HEK293T (cell line): ENCODE data around the gene WBP1L.
"Not testable (repeated sequence)": the region's sequence is repeated elsewhere in the genome, so short reads cannot be mapped to it uniquely, and the experiment has no call there.

Experiments used
- CTCF ChIA-PET: fragments of 350-600 bp; formaldehyde crosslinking; extraction: SDS; loops from one replicate; lab custom pipeline; 2021; ENCODE audit warnings: antibody characterized with exemption, inconsistent platforms; lab: Yijun Ruan, JAX
- POLR2A ChIA-PET: fragments of 350-600 bp; formaldehyde crosslinking; extraction: SDS; loops from one replicate; lab custom pipeline; 2020; ENCODE audit warnings: antibody characterized with exemption, inconsistent platforms; lab: Yijun Ruan, JAX
- DNase-seq: peaks from one replicate; pipeline ENCODE4 v3.0.0; 2012; ENCODE audit warnings: mixed read lengths; ENCODE audit errors: extremely low spot score
- ARNT ChIP-seq: fragments of 450-650 bp; IDR thresholded peaks from 2 replicates; pipeline ENCODE4 v1.6.1; 2017; ENCODE audit warnings: mild to moderate bottlenecking
- BHLHE40 ChIP-seq: fragments of 450-650 bp; IDR thresholded peaks from 2 replicates; pipeline ENCODE4 v1.6.1; 2016; ENCODE audit warnings: mild to moderate bottlenecking, moderate library complexity, borderline replicate concordance
- CTBP1 ChIP-seq: fragments of 450-650 bp; IDR thresholded peaks from 2 replicates; pipeline ENCODE4 v1.6.1; 2016; ENCODE audit warnings: borderline replicate concordance
- ELF4 ChIP-seq: fragments of 450-650 bp; IDR thresholded peaks from 2 replicates; pipeline ENCODE4 v1.6.1; 2017; ENCODE audit warnings: antibody characterized with exemption
- FOXA1 ChIP-seq: fragments of 450-650 bp; IDR thresholded peaks from 2 replicates; pipeline ENCODE4 v1.6.1; 2016; ENCODE audit warnings: mild to moderate bottlenecking
- FOXK2 ChIP-seq: fragments of 450-650 bp; IDR thresholded peaks from 2 replicates; pipeline ENCODE4 v1.6.1; 2016; ENCODE audit warnings: mild to moderate bottlenecking
- FOXM1 ChIP-seq: fragments of 450-650 bp; IDR thresholded peaks from 2 replicates; pipeline ENCODE4 v1.6.1; 2017; ENCODE audit warnings: mild to moderate bottlenecking, borderline replicate concordance
- HDGF ChIP-seq: fragments of 450-650 bp; IDR thresholded peaks from 2 replicates; pipeline ENCODE4 v1.6.1; 2017; ENCODE audit warnings: antibody characterized with exemption, borderline replicate concordance
- L3MBTL2 ChIP-seq: fragments of 450-650 bp; conservative IDR thresholded peaks from 2 replicates; pipeline ENCODE4 v1.6.1; 2016; ENCODE audit warnings: mild to moderate bottlenecking
- LEF1 ChIP-seq: fragments of 450-650 bp; IDR thresholded peaks from 2 replicates; pipeline ENCODE4 v1.6.1; 2017; ENCODE audit warnings: mild to moderate bottlenecking, borderline replicate concordance
- NFRKB ChIP-seq: fragments of 450-650 bp; IDR thresholded peaks from 2 replicates; pipeline ENCODE4 v1.6.1; 2016; ENCODE audit warnings: mild to moderate bottlenecking, moderate library complexity
- SP1 ChIP-seq: fragments of 450-650 bp; IDR thresholded peaks from 2 replicates; pipeline ENCODE4 v1.6.1; 2017
- SUZ12 ChIP-seq: fragments of 450-650 bp; IDR thresholded peaks from 2 replicates; pipeline ENCODE4 v1.6.1; 2016; ENCODE audit warnings: mild to moderate bottlenecking
- TARDBP ChIP-seq: fragments of 450-650 bp; IDR thresholded peaks from 2 replicates; pipeline ENCODE4 v1.6.1; 2016
- ZNF384 ChIP-seq: fragments of 450-650 bp; IDR thresholded peaks from 2 replicates; pipeline ENCODE4 v1.6.1; 2016
- TF ChIP-seq, protein P1 (sequence below): fragments of 450-650 bp; IDR thresholded peaks from 2 replicates; pipeline ENCODE4 v1.6.1; 2016

The WBP1L gene

DNA sequence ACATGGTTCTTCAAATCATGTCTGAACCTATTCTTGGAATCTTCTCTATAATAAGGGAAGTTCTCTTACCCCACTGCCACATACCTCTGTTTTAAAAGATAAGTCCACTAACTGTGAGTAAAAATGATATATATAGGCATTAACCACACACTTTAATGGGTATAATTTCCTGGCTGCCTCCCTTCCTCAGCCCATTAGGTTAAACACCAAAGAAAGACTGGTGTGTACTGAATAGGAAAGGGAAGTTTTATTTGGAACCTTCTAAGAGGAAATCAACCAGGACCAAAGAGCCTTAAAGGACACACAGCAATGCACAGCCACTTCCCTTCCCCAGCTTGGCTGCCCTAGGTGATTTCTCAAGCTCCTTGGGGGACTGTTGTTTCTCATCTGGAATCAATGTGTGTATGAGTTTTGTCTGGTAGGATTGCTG lies 5.0 kb upstream of the WBP1L start:
- ChIA-PET CTCF (no interaction called here), POLR2A (interaction anchor here (0.9 kb wide), 1 partner anchor 59 kb away, joined by 3 read pairs; no protein-coding TSS in a partner anchor)
- no peak for DNase-seq
- TF ChIP-seq TARDBP = no peak
- TF ChIP-seq ARNT = no peak
- TF ChIP-seq NFRKB = no peak
- TF ChIP-seq FOXA1 = no peak
- no peak for TF ChIP-seq HDGF
- no peak for TF ChIP-seq ELF4
- no peak for TF ChIP-seq SP1
- TF ChIP-seq, protein P1, sequence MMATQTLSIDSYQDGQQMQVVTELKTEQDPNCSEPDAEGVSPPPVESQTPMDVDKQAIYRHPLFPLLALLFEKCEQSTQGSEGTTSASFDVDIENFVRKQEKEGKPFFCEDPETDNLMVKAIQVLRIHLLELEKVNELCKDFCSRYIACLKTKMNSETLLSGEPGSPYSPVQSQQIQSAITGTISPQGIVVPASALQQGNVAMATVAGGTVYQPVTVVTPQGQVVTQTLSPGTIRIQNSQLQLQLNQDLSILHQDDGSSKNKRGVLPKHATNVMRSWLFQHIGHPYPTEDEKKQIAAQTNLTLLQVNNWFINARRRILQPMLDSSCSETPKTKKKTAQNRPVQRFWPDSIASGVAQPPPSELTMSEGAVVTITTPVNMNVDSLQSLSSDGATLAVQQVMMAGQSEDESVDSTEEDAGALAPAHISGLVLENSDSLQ = no peak
- no peak for TF ChIP-seq LEF1
- no peak for TF ChIP-seq FOXM1
- TF ChIP-seq SUZ12 = no peak

DNA sequence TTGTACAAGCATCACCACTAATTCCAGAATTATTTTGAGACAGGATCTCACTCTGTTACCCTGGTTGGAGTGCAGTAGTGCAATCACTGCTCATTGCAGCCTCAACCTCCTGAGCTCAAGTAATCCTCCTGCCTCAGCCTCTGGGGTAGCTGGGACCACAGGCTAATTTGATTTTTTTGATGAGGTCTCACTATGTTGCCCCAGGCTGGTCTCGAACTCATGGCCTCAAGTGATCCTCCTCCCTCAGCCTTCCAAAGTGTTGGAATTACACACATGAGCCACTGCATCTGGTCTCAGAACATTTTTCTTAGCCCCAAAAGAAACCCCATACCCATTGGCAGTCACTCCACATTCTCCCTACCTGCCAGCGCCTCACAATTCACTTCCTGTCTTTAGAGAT lies 3.5 kb upstream of the WBP1L start:
- POLR2A ChIA-PET = no interaction called here
- CTCF ChIA-PET = no interaction called here
- DNase-seq = no peak
- TF ChIP-seq BHLHE40 (no peak), FOXA1 (no peak), L3MBTL2 (no peak), FOXM1 (no peak), HDGF (no peak), TARDBP (no peak), ZNF384 (no peak), ARNT (no peak), SUZ12 (no peak), CTBP1 (no peak), SP1 (no peak), FOXK2 (no peak), LEF1 (no peak)
- TF ChIP-seq, protein P1 = no peak

DNA sequence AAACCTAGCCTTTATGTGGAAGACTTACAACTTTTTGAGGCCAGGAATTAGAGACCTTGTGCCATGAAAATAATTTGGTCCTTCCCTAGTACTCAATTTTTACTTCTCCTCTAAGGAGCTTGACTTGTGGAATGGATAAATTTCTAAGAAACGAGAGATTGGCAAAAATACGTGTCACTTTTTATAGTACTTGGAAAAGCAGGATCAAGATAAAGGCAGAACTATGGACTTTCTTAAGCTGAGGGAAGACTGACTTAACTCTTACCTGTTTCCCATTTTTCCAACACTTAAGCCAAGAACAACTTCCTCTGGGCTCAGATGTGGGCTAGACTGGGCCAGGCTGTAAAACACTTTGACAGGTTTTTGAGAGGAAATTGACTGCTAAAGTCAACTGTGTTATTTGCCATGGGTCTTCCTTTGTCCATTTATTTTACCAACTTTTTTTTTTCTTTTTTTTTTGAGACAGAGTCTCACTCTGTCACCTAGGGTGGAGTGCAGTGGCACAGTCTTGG lies 2.0 kb upstream of the WBP1L start:
- DNase-seq = no peak
- POLR2A ChIA-PET = interaction anchor here (1.1 to 1.3 kb wide), 2 partner anchors 28 kb away, joined by 3 to 5 read pairs; partner anchors contain the start of genes ARL3 and SFXN2
- CTCF ChIA-PET = no interaction called here
- TF ChIP-seq HDGF (no peak), ARNT (no peak), BHLHE40 (no peak), FOXM1 (no peak), ZNF384 (no peak), NFRKB (no peak), FOXA1 (no peak), SP1 (no peak), LEF1 (no peak), SUZ12 (no peak)
- TF ChIP-seq, protein P1 = no peak

DNA sequence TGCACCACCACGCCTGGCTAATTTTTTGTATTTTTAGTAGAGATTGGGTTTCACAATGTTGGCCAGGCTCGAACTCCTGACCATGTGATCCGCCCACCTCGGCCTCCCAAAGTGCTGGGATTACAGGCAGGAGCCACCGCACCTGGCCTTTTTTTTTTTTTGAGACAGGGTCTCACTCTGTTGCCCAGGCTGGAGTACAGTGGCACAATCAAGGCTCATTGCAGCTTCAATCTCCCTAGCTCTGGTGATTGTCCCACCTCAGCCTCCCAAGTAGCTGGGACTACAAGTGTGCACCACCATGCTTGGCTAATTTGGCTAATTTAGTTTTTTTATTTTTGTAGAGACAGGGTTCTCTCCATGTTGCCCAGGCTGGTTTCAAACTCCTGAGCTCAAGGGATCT lies 1.4 kb upstream of the WBP1L start:
- POLR2A ChIA-PET = interaction anchor here (1.1 kb wide), 1 partner anchor 28 kb away, joined by 3 read pairs; the partner anchor contains the start of genes ARL3 and SFXN2
- CTCF ChIA-PET = not testable (repeated sequence)

DNA sequence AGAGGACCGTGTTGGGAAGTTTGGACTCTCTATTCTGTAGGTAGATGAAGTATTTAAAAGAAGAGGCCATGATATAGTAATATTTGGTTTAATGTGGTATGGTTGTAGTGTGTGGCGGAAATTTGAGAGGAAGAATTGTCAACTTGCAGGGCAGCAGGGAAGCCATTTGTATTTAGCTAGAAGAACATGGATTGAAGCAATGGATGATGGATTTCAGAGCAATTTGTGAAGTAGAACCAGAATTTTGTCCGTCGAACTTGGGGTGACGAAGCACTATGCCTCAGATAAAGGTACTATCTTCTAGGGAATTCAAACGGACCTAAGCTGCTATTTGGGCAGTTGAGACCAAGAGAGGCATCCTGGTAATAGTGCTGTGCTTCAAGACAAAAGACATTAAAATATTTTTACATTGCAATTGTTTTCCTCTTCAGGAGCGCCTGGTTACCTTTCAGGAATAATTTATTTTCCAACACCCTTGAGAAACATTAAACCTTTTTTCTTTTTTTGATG lies 615 bp upstream of the WBP1L start:
- CTCF ChIA-PET = no interaction called here
- DNase-seq = no peak
- no peak for TF ChIP-seq ZNF384
- no peak for TF ChIP-seq CTBP1
- no peak for TF ChIP-seq SUZ12
- no peak for TF ChIP-seq NFRKB
- TF ChIP-seq ELF4 = no peak
- no peak for TF ChIP-seq SP1
- TF ChIP-seq, protein P1 = no peak
- TF ChIP-seq HDGF = no peak
- no peak for TF ChIP-seq FOXM1
- no peak for TF ChIP-seq BHLHE40
- TF ChIP-seq L3MBTL2 = no peak
- TF ChIP-seq FOXK2 = no peak
- TF ChIP-seq LEF1 = no peak
- no peak for TF ChIP-seq FOXA1
- TF ChIP-seq ARNT = no peak
- no peak for TF ChIP-seq TARDBP
- POLR2A ChIA-PET = interaction anchor here (1.0 to 1.1 kb wide), 4 partner anchors 11 to 126 kb away, joined by 3 read pairs; partner anchors contain the start of genes ARL3, AS3MT and SFXN2

More for the DNA sequence above, 1.4 kb upstream of the WBP1L start:
- not testable (repeated sequence) for DNase-seq
